Fibroblast of lung (primary cell): ENCODE measurements around the gene CACNG4.

ENCODE experiments used
- CTCF ChIP-seq, 2 donors: IDR thresholded peaks in 1 of 2; conservative IDR thresholded peaks in 1 of 2; 1 replicate in 1 of 2; 2 replicates in 1 of 2; pipeline ENCODE4 v1.5.1; 2011 to 2012; ENCODE audit warnings: low read length in 2 of 2, control low read depth in 1 of 2, inconsistent platforms in 1 of 2, low read depth in 1 of 2, mild to moderate bottlenecking in 1 of 2
- EZH2 ChIP-seq: IDR thresholded peaks from 2 replicates; pipeline ENCODE4 v1.5.1; 2012; ENCODE audit warnings: low read length, control low read depth, mild to moderate bottlenecking; ENCODE audit errors: missing control alignments

- TF ChIP-seq CTCF (conservative IDR thresholded peaks at IDR 0.05 in 1 of 2, IDR thresholded peaks at IDR 0.05 in 1 of 2; ENCODE audit: low read depth in 1 of 2, low read length in 2 of 2): no peak
- TF ChIP-seq EZH2: no peak
Observed at GRCh38 chr17:66980896-66981295, 16.4 kb downstream of the CACNG4 start.
